ENCODE data around the gene CRISP2. TPM values are rescaled to one million over a fixed set of nuclear protein-coding genes. Genes with fewer than 3 reads are reported as not detected.

The CRISP2 gene
- total RNA-seq (2016; rRNA removed; fragmentation: Illumina TruSeq; extraction: Trizol): not detected in 2 replicates
- not detected in 2 replicates for total RNA-seq (2016; cell fraction: cytosol; rRNA removed; fragmentation: Illumina TruSeq; extraction: Trizol; ENCODE audit: low read depth)
- total RNA-seq (2016; cell fraction: insoluble cytoplasmic fraction; rRNA removed; fragmentation: Illumina TruSeq; extraction: Trizol): not detected in 2 replicates
- total RNA-seq (2016; cell fraction: membrane; rRNA removed; fragmentation: Illumina TruSeq; extraction: Trizol): not detected in 2 replicates
- total RNA-seq (2016; cell fraction: nucleus; rRNA removed; fragmentation: Illumina TruSeq; extraction: Trizol): not detected in 2 replicates
- polyA plus RNA-seq (2011; rRNA removed): not detected in 2 replicates
- not detected in 2 replicates for polyA plus RNA-seq (2011; cell fraction: cytosol; rRNA removed)
- not detected in 2 replicates for polyA plus RNA-seq (2011; cell fraction: nucleus; rRNA removed)
- not detected in 2 replicates for polyA plus RNA-seq (2012)
- not detected in 2 replicates for polyA plus RNA-seq (2016; cell fraction: cytosol; fragmentation: Illumina TruSeq; extraction: Trizol; ENCODE audit: low read depth)
- polyA plus RNA-seq (2016; cell fraction: insoluble cytoplasmic fraction; fragmentation: Illumina TruSeq; extraction: Trizol; ENCODE audit: low read depth): not detected in 2 replicates
- not detected in 2 replicates for polyA plus RNA-seq (2016; cell fraction: membrane; fragmentation: Illumina TruSeq; extraction: Trizol; ENCODE audit: low read depth)
- not detected in 2 replicates for polyA plus RNA-seq (2016; cell fraction: nucleus; fragmentation: Illumina TruSeq; extraction: Trizol; ENCODE audit: insufficient read depth, low read depth)
- not detected in 2 replicates for polyA minus RNA-seq (2011; rRNA and poly(A)+ RNA removed; ENCODE audit: low replicate concordance)
- polyA minus RNA-seq (2011; cell fraction: cytosol; rRNA and poly(A)+ RNA removed): not detected in 2 replicates
- not detected in 2 replicates for polyA minus RNA-seq (2011; cell fraction: nucleus; rRNA and poly(A)+ RNA removed)
- Bru-seq, nascent RNA: not detected
- not detected for BruChase-seq, experiment 1, labeled RNA remaining after a 6-hour chase
- not detected for BruChase-seq, experiment 2, labeled RNA remaining after a 2-hour chase
- long read RNA-seq, experiment 1: 0 reads
- long read RNA-seq, experiment 2: 0 reads

- no TSS peak for BruUV-seq (replicated peaks)
- no peaks in the 10 kb centered on the region for H4K20me1 ChIP-seq (ENCODE audit: insufficient read depth, low read length)
- H3K4me2 ChIP-seq (ENCODE audit: low read depth, low read length): no peak within 1 kb of the TSS
- FAIRE-seq (no peak), DNase-seq (ENCODE audit: low spot score) (no peak), ATAC-seq (no peak)
- H3K36me3 ChIP-seq (replicated peaks in 1 of 2; ENCODE audit: control insufficient read depth in 1 of 2, insufficient read depth in 2 of 2, low read length in 2 of 2): no peaks in the 10 kb centered on the region
- 33% methylated on average over 26 of the region's 26 CpGs for WGBS (ENCODE audit: low lambda C conversion rate)
- TF ChIP-seq IRF9 (CRISPR knock-in tag; IDR thresholded peaks at IDR 0.05; ENCODE audit: borderline replicate concordance): no peak
- no peak for TF ChIP-seq FOXA3 (CRISPR knock-in tag; IDR thresholded peaks at IDR 0.05)
- no peak for TF ChIP-seq ZNF644 (CRISPR knock-in tag; IDR thresholded peaks at IDR 0.05; ENCODE audit: low read depth)
- peak; percentile 81 for TF ChIP-seq PRDM15 (CRISPR knock-in tag; IDR thresholded peaks at IDR 0.05)
- no peaks in the 10 kb centered on the region for H3K4me1 ChIP-seq (ENCODE audit: insufficient read depth, low read length)
- in situ Hi-C loops (cut with HindIII; ENCODE audit: extremely low pct_ligation_motif_present, low pct_unique_long_range_greater_than_20kb) (no loop called here), intact Hi-C loops (cut with micrococcal nuclease; ENCODE audit: unreplicated experiment) (no loop called here)
- POLR2A ChIA-PET: no interaction called here
- H3K79me2 ChIP-seq (ENCODE audit: insufficient read depth, low read length): no peaks in the 10 kb centered on the region
- no peak within 1 kb of the TSS for H2AFZ ChIP-seq (ENCODE audit: low read length)
- no peak within 1 kb of the TSS for H3K27ac ChIP-seq (ENCODE audit: extremely low read length, insufficient read depth, low read length)
- no peak within 1 kb of the TSS for H3K4me3 ChIP-seq (replicated peaks in 1 of 3; ENCODE audit: insufficient read depth in 1 of 3, low read depth in 2 of 3, low read length in 3 of 3)
- CTCF ChIA-PET (ENCODE audit: low intra/inter-chr PET ratio, low total read pairs): no interaction called here
- H3K27me3 ChIP-seq (ENCODE audit: control insufficient read depth in 1 of 2, insufficient read depth in 2 of 2, low read length in 2 of 2): no peaks in the 10 kb centered on the region; a peak in 1 of 5 replicates
- peaks cover under 1% of the 10 kb centered on the region; the same call in 1 of the 2 replicates for H3K9me3 ChIP-seq (ENCODE audit: low read length)
- no peak within 1 kb of the TSS for H3K9ac ChIP-seq (ENCODE audit: insufficient read depth, low read depth, low read length)
These were observed at the start of gene CRISP2 for GRCh38 chr6:49713346-49713745. Gene CRISP2, minus strand, starts transcription at chr6:49713543. Its CDS starts 4,347 bp downstream, at chr6:49709196.
